Liver (tissue), 9 donors: ENCODE measurements around the gene ANKRD13A. TPM values are rescaled to one million over a fixed set of nuclear protein-coding genes. Genes with fewer than 3 reads are reported as not detected.

Experiments
- DNase-seq: peaks from one replicate; pipeline ENCODE4 v3.0.0-alpha.2; 2017; ENCODE audit warnings: low spot score
- H3K27ac ChIP-seq, 2 donors: one replicate each; pipeline ENCODE4 v1.7.0; 2013; ENCODE audit warnings: inconsistent platforms in 2 of 2, low read length in 2 of 2, control low read depth in 1 of 2, low read depth in 1 of 2, mild to moderate bottlenecking in 1 of 2
- H3K27me3 ChIP-seq, 4 donors: one replicate each; pipeline versions ENCODE4 v1.6.1 to v1.7.0; 2013; ENCODE audit warnings: low read length in 3 of 4, inconsistent platforms in 1 of 4, mild to moderate bottlenecking in 1 of 4, moderate library complexity in 1 of 4; ENCODE audit not compliant: control insufficient read depth in 4 of 4, insufficient read depth in 4 of 4
- H3K36me3 ChIP-seq, 4 donors: one replicate each; pipeline versions ENCODE4 v1.6.1 to v1.7.0; 2013; ENCODE audit warnings: low read length in 3 of 4, mild to moderate bottlenecking in 3 of 4, low read depth in 1 of 4, moderate library complexity in 1 of 4; ENCODE audit not compliant: control insufficient read depth in 4 of 4, insufficient read depth in 3 of 4
- H3K4me1 ChIP-seq, 4 donors: one replicate each; pipeline versions ENCODE4 v1.6.1 to v1.7.0; 2013; ENCODE audit warnings: low read length in 3 of 4, mild to moderate bottlenecking in 3 of 4, moderate library complexity in 1 of 4; ENCODE audit not compliant: control insufficient read depth in 4 of 4, insufficient read depth in 4 of 4
- H3K4me3 ChIP-seq, 3 donors: one replicate each; pipeline versions ENCODE4 v1.6.1 to v1.7.0; 2013; ENCODE audit warnings: low read length in 3 of 3, control low read depth in 1 of 3, low read depth in 1 of 3, mild to moderate bottlenecking in 1 of 3
- H3K9ac ChIP-seq, 2 donors: one replicate each; pipeline ENCODE4 v1.7.0; 2013; ENCODE audit warnings: low read length in 2 of 2, mild to moderate bottlenecking in 2 of 2, moderate library complexity in 2 of 2, control low read depth in 1 of 2, low read depth in 1 of 2
- H3K9me3 ChIP-seq, 4 donors: one replicate each; pipeline versions ENCODE4 v1.6.1 to v1.7.0; 2013; ENCODE audit warnings: low read length in 3 of 4; ENCODE audit not compliant: control insufficient read depth in 4 of 4
- CTCF ChIP-seq: fragments of 150-350 bp; IDR thresholded peaks from 2 replicates; pipeline ENCODE4 v1.5.1; 2017; ENCODE audit warnings: improper control_type of control experiment, low read depth, low read length; ENCODE audit not compliant: missing input control
- EGR1 ChIP-seq, 2 donors: IDR thresholded peaks; 2 replicates each; pipeline ENCODE4 v1.6.1; 2016 to 2018; ENCODE audit warnings: antibody characterized with exemption in 2 of 2, low read depth in 2 of 2
- FOXA2 ChIP-seq: IDR thresholded peaks from 2 replicates; pipeline ENCODE4 v1.6.1; 2016; ENCODE audit warnings: antibody characterized with exemption
- HNF4G ChIP-seq: IDR thresholded peaks from 2 replicates; pipeline ENCODE4 v1.6.1; 2016; ENCODE audit warnings: antibody characterized with exemption
- REST ChIP-seq: IDR thresholded peaks from 2 replicates; pipeline ENCODE4 v1.6.1; 2016; ENCODE audit warnings: antibody characterized with exemption, mild to moderate bottlenecking
- SP1 ChIP-seq: IDR thresholded peaks from 2 replicates; pipeline ENCODE4 v1.6.1; 2018; ENCODE audit warnings: antibody characterized with exemption, mild to moderate bottlenecking
- YY1 ChIP-seq: IDR thresholded peaks from 2 replicates; pipeline ENCODE4 v1.6.1; 2016; ENCODE audit warnings: antibody characterized with exemption, mild to moderate bottlenecking
- ZBTB33 ChIP-seq: IDR thresholded peaks from 2 replicates; pipeline ENCODE4 v1.6.1; 2016; ENCODE audit warnings: antibody characterized with exemption
- WGBS: extraction: QIAGEN DNeasy Blood & Tissue Kit; methylation state at CpG from one replicate; pipeline ENCODE4 v1.1.7; 2013; 5-methylcytosine and 5-hydroxymethylcytosine counted together
- polyA plus RNA-seq, 2 donors: library from polyadenylated mRNA; stranded (reverse) in 1 of 2; unstranded in 1 of 2; fragments of 200-250 nt in 1 of 2; fragments of >200 nt in 1 of 2; fragmentation: Nextera tagmentation in 1 of 2; extraction: Ambion mirVana in 1 of 2; gene quantifications; one replicate each; pipeline versions ENCODE4 v1.2.1 to v1.2.3, GENCODE V29; 2013 to 2015
- total RNA-seq, 2 donors: library from RNA; depleted of rRNA; stranded (reverse); fragments of >200 nt; gene quantifications; one replicate each; pipeline ENCODE4 v1.2.3, GENCODE V29; 2014
- donor health status: healthy.
- donor health status: healthy.
- donor health status: healthy.
- donor health status: healthy.
- donor health status: healthy.

Gene ANKRD13A
- total and polyA plus RNA-seq, 4 donors: 7.0 to 40.5 (median 18.8) TPM

GRCh38 chr12:110079477-110080400 is 80.5 kb downstream of the ANKRD13A start:
- no peak for DNase-seq
- WGBS: 81% methylated on average over 24 of the region's 24 CpGs
- peak; percentile 95 for TF ChIP-seq YY1
- no peak for TF ChIP-seq REST
- peak; percentile 24 for TF ChIP-seq SP1
- Histone ChIP-seq H3K4me3 (no peak overlapping the region), H3K27ac (peak overlapping the region; percentile 19 to 38), H3K36me3 (no peaks in the 10 kb centered on the region), H3K4me1 (no peaks in the 10 kb centered on the region), H3K9ac (no peak overlapping the region), H3K27me3 (no peaks in the 10 kb centered on the region), H3K9me3 (no peaks in the 10 kb centered on the region)

GRCh38 chr12:110080410-110080809 is 81.2 kb downstream of the ANKRD13A start:
- Histone ChIP-seq H3K4me1 (no peaks in the 10 kb centered on the region), H3K36me3 (no peaks in the 10 kb centered on the region), H3K27me3 (no peaks in the 10 kb centered on the region), H3K27ac (no peak overlapping the region), H3K9me3 (no peaks in the 10 kb centered on the region), H3K9ac (no peak overlapping the region), H3K4me3 (no peak overlapping the region)
- TF ChIP-seq FOXA2 (no peak), EGR1 (IDR thresholded peaks at IDR 0.05; ENCODE audit: low read depth in 2 of 2) (no peak), ZBTB33 (no peak), HNF4G (no peak), CTCF (no peak)
- no peak for DNase-seq
- 86% methylated on average over 7 of the region's 7 CpGs for WGBS
